GM15510 (cell line): ENCODE results near the gene PNLIPRP3.

ENCODE experiments used
- POLR2A ChIP-seq: IDR thresholded peaks from 3 replicates; pipeline ENCODE4 v1.6.1; 2011; ENCODE audit warnings: borderline replicate concordance; ENCODE audit not compliant: insufficient read length; ENCODE audit errors: extremely low read depth

Gene PNLIPRP3

GRCh38 chr10:116431598-116431997, 4.0 kb downstream of the PNLIPRP3 start:
- TF ChIP-seq POLR2A: no peak

GRCh38 chr10:116437076-116437692, 9.5 kb downstream of the PNLIPRP3 start:
- no peak for TF ChIP-seq POLR2A

- no peak for TF ChIP-seq POLR2A
Observed at GRCh38 chr10:116440330-116441030, 12.8 kb downstream of the PNLIPRP3 start.

- TF ChIP-seq POLR2A: no peak
Observed at GRCh38 chr10:116444527-116445142, 17.0 kb downstream of the PNLIPRP3 start.

- TF ChIP-seq POLR2A: no peak
Observed at GRCh38 chr10:116450861-116451260, 23.2 kb downstream of the PNLIPRP3 start.

- no peak for TF ChIP-seq POLR2A
Observed at GRCh38 chr10:116451711-116452337, 24.2 kb downstream of the PNLIPRP3 start.

GRCh38 chr10:116452338-116452720, 24.7 kb downstream of the PNLIPRP3 start:
- no peak for TF ChIP-seq POLR2A

GRCh38 chr10:116457488-116457887, 29.8 kb downstream of the PNLIPRP3 start:
- no peak for TF ChIP-seq POLR2A

GRCh38 chr10:116460219-116460618, 32.6 kb downstream of the PNLIPRP3 start:
- no peak for TF ChIP-seq POLR2A

GRCh38 chr10:116461680-116462079, 34.0 kb downstream of the PNLIPRP3 start:
- TF ChIP-seq POLR2A: no peak

- TF ChIP-seq POLR2A: no peak
Observed at GRCh38 chr10:116464257-116464656, 36.6 kb downstream of the PNLIPRP3 start.

- TF ChIP-seq POLR2A: no peak
Observed at GRCh38 chr10:116465546-116465945, 37.9 kb downstream of the PNLIPRP3 start.

GRCh38 chr10:116466715-116467422, 39.2 kb downstream of the PNLIPRP3 start:
- no peak for TF ChIP-seq POLR2A

- TF ChIP-seq POLR2A: no peak
Observed at GRCh38 chr10:116469437-116469836, 41.8 kb downstream of the PNLIPRP3 start.

- no peak for TF ChIP-seq POLR2A
Observed at GRCh38 chr10:116470071-116470470, 42.4 kb downstream of the PNLIPRP3 start.
